NCI-H128 (cell line): ENCODE measurements around the gene SLC25A29.
"Not testable (repeated sequence)": the region's sequence is repeated elsewhere in the genome, so short reads cannot be mapped to it uniquely, and the experiment has no call there.

Source experiments
- DNase-seq: peaks from one replicate; lab custom pipeline; 2025; ENCODE audit not compliant: unreplicated experiment; lab: John Stamatoyannopoulos, UW

Gene SLC25A29

DNA sequence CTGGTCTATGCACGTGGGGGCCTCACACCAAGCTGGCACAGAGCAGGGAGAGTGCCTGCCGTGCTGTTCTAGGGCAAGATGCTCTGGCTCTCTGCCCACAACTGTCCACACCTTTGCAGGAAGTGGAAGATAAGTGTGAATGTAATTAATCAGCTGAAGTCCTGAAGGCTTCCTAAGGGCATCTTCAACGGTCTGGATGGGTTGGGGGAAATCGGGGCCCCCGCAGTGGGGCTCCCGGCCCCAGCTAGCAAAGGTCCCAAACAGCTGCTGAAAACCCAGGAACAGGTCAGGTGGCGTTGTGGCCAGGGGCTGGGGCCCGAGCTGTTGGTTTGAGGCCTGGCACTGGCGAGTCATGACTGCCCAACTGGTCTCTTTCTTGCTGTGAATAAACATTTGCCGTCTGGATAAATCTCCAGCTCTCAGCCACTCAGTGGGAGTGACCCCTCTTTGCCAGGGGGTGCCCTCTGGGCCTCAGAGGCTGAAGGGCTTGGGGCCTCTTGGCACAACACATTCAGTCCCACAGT, 6.7 kb upstream of the SLC25A29 start:
- DNase-seq, result no peak

DNA sequence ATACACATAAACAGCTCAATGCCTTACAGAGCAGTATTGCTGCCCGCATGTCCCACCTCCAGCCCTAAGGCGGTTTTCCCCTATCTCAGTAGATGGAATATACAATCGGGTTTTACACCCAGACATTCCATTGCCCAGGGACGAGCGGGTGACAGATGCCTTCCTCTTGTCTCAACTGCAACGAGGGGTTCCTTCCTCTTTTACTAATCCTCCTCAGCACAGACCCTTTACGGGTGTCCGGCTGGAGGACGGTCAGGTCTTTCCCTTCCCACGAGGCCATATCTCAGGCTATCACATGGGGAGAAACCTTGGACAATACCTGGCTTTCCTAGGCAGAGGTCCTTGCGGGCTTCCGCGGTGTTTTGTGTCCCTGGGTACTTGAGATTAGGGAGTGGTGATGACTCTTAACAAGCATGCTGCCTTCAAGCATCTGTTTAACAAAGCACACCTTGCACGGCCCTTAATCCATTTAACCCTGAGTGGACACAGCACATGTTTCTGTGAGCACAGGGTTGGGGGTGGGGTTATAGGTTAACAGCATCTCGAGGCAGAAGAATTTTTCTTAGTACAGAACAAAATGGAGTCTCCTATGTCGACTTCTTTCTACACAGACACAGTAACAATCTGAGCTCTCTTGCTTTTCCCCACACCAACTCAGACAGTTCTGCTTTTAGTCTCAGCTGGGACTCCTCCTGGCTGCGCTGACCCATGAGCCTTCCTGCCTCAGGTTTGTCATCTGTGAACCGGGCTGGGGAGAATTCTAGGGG, 6.0 kb upstream of the SLC25A29 start:
- DNase-seq, result not testable (repeated sequence)

DNA sequence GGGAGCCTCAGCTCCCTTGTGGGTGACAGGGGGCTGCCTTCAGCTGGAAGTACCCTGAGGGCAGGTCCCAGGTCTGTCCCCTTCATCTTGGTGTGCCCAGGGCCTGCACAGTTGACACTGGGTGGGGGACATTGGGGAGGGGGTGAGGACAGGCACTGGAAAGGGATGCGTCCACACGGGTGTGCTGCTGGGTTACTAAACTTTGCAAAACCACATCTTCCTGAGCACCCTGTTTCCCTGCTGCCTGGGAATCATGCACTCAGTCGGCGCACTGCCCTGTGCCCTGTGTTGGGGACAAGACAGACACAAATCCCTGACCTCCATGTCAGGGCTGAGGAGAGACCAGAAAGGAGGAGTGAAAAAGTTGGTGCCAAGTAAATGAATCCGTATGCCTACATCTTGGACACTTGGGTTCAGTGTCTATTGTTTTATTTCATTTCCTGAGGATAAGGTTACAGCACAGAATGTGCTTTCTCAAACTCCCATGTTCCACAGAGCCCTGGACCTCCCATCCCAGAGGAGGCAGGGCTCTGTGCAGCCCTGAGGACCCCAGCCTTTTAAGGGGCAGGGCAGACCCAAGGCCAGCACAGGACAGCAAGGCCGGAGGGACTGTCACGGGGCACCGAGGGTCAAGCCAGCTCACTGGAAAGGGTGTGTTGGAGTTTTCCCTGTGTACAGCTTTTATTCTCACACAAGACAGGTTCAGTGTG, 2.9 kb upstream of the SLC25A29 start:
- DNase-seq, result no peak

DNA sequence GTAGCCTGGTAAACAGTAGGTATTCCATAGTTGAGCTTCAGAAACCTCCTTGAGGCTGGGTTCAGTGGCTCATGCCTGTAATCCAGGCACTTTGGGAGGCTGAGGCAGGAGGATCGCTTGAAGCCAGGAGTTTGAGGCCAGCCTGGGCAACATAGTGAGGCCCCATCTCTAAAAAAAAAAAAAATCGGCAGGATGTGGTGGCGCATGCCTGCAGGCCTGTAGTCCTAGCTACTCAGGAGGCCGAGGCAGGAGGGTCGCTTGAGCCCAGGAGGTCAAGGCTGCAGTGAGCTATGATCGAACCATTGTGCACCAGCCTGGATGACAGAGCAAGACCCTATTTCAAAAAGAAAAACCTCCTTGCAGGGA, 2.2 kb upstream of the SLC25A29 start:
- DNase-seq, result not testable (repeated sequence)

DNA sequence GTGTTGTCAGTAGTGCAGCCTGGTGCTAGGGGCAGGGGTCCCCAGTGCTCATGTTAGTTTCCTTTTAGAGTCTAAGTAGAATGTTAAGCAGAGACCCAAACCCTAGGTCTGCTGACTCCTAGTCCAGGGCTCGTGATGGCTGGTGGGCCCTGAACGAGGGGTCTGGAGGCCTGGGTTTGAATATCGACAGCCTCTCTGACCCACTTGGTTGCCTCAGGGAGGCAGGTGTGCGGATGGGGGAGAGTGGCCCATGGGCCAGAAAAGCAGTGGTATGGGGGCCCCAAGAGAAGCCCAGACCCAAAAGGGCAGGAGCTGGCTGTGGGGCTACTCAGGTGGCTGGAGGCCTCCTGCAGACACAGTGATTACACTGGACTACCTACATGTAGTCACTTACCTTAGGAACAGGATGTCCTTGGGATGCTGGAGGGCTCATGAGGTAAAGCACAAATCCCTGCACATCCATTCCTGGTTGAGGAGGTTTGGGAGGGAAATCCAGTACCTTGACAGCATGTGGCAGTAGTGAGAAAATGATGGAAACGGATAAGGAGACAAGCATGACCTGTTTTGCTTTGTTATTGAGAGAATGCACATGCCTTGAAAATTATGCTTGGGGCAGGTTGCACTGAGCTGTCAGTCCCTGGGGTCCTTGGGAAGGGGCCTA, 1.7 kb upstream of the SLC25A29 start:
- no peak for DNase-seq

DNA sequence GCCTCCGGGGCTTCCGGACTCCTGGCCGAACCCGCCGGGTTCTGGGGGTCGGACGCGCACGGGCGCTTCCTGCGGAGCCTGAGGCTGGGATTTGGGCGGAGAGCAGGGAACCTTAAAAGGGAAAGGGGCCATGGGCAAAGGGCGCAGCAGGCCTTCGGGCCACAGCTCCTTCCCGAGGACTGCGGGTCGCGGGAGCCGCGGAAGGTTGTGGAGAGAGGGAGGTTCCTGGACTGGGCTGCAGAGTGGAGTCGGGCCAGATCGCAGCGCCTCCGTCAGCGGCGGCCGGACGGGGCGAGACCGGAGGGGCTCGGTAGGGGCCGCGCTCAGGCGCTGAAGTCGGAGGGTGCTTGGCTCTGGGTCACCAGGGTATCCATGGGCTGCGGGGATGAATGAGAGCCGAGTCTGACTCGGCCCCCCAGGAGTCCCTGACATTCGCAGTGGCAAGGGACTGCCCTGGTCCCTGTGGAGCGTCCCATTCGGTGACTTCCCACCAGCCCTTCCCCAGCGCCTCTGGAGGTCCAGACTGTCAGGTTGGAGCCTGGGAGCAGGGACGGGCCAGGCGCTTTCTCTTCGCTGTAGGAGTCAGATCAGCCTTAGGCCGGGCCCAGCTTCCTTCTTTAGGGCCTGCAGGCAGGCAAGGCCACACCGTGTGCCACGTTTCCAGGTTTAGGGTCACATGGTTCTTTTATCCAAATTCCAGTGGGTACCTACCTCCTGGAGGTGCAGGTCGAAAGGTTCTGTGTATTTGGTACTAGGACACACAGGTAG, 938 bp upstream of the SLC25A29 start:
- DNase-seq, result no peak

DNA sequence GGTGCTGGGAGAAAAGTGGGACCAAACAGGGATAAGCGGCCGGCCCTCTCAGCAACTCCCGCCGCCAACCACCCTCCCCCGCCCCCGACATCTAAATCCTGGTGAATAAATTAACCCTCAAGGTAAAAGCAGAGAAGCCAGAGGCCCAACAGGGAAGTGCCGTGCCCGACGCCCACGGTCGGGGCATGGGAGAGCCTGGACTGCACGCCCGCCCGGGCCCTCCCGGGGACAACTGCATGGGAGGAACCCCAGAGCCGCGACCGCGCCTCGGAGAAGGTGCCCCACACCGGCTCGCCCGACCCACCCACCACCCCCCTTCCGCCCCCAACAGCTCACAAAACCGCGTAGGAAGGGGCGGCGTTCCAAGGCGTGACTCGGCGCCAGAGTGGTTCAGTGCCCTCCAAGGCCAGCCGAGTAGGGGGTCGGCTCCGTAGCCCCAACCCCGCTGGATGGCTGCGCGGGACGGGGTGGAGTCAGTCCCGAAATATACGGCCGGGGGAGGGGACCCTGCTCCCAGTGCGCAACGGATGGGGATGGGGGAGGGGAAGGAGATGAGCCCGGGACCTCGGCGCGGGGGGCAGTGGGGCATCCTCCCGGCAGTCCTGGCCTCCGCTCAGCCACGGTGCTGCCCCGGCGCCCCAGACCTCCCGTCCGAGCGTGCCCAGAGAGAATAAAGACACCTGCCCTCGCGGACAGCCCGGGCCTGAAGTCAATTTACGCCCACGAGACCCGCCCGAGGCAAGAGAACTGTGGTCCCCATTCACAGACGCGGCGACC, 732 bp downstream of the SLC25A29 start:
- no peak for DNase-seq

DNA sequence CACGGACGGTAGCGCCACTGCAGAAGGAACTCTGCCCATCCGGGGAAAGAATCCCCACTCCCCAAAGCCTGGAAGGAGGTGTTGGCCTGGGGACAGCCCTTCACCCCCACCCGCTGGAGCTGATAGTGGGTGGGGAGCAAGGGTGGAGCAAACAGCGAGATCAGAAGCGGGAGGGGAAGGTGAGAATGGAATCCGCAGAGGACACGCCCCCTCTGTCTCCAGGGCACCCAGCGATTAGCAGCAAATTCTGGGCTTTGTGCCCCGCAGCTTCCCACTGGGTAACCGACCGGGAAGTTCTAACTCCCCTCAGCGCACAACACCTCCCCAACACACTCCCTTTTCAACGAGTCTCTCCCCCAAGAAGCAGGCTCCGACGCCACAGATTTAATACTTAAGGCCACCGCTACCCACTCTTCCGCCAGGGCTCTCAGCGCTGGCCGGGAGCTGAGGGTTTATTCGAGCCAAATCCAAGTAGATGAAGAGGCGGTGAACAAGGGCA, 1.4 kb downstream of the SLC25A29 start:
- peak; percentile 35 for DNase-seq

DNA sequence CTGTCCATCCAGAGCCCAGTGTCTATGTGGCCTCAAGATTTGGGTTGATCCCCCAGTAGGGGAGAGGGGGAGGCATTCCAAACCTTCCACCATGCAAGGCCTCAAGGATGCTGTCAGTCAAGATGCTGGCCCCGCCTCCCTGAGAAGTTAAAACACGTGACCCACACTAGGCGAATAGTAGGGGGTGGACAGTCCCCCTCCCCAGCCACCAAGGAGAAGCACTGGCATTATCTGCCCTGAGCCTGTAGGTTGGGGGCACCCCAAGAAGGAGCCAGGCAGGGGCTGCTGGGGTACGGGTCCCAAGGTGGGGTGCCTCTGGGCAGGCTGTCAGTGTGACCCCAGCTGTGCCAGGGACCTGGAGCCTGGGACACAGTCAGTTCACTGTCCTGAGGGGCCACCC, 2.3 kb downstream of the SLC25A29 start:
- no peak for DNase-seq

DNA sequence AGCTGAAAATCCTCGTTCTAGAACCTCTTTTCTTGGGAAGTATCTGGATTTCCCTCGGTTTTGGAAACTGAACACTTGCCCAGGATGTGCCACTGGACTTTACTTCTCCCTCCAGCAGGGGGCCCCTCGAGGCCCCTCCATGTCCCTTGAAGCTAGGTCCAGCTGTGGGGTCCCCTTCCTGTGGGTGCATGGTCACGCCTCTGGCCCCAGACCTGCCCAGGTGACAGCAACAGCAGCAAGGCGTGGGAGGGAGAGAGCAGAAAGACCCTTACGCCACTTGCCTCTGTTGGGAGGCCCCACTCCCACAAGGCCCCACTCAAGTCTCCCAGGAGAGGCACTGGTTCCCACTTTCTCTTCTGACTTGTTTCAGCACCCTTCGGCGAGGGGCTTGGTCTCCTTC, 3.1 kb downstream of the SLC25A29 start:
- no peak for DNase-seq

DNA sequence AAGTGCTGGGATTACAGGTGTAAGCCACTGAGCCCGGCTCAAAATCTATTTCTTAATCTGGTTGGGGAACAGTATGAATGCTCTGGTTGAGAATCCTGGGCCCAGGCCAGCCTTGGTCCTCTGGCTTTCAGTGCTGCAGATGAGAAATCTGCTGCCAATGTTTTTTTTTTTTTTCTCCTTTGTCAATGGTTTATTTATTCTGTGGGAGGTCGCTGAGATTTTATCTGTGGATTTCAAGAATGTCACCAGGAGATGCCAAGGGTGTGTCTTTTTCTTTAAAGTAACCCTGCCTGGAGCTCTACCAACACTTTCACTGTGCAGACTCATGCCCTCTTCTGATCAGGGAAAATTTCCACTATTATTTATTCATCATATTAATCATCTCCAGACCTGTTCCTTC, 3.6 kb downstream of the SLC25A29 start:
- no peak for DNase-seq

DNA sequence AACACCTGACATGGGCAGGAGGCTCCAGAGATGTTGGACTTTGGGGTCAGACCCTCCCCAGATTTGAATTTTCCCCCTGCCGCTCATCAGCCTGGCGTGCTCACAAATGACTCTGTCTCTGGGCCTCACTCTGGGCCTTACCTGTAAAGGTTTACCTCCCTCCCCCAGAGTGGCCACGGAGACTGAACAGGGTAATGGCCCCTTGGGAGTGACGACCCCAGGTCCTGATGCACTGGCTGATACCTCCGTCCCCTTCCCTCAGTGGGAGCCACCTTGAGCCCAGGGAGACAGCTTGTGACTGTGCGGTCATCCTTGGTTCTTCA, 7.0 kb downstream of the SLC25A29 start:
- DNase-seq, result no peak

DNA sequence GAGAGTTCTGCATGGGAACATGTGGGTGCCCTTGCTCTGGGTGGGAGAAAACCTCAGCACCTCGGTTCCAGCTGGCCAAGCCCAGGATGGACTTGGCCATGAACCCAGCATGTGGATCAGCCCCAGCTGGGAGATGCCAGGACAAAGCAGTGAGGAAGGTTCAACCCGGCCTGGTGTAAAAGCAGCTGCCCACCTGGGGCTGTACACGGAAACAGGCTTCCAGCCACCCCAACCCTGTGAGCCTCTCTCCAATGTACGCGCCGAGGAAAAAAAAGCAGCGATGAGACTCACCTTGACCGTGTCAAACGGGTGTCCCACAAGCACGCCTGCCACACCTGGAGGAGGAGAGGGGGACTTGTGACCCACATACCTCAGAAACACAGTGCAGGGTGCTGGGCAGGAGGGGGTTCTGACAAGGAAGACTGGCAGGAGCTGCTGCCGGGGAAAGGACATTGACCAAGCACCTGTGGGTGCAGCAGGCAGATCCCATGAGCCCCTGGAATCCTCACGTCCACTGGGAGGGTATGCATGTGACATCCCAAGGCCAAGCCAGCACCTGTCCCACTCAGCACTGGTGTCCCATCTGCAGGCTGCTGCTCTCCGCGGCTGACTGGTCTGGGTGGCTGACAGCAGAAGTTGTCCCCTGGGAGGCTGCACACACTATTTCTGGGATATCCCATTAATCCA, 7.5 kb downstream of the SLC25A29 start:
- no peak for DNase-seq

DNA sequence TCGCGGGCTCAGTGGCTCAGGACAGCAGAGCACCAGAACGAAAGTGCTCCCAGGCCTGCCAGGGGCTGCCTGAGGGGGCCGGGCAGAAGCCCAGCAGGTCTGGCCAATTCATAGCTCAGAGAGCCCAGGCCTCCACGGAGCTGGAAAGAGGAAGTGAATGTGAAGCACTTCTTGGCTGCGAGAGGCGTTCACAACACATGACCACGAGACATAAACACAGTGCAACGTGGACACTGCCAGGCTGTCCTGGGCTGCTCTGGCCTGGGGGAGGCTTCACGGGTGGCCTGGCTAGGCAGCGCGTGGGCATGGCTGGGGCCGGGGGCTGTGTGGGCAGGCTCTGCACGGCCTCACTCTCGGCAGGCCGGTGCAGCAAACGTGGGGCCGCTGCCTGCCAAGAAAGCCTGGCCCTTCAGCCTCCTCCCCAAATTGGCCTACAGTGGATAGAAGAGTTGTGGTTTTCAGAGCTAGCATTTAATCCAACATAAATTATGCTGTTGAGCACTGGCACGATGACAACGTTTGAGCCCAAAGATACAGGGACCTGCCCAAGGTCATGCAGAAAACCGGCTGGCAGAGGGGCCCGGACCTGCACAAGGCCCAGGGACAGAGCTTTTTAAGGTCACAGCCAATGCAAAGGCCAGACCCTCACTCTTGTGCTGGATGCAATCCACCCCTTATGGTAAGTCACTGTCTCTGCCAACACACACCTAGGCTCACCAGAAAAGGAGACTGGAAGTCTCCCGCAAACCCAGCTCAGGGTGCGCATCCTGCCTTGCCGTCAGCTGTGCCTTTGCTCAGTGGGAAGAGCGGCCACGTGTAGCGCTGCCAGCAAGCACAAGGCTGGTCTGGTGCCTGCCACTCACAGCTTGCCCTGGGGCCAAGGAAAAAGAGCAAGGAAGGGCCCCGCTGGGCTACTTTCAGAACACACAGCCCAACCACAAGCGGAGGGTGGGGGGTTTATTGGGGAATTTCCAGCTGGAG, 8.6 kb downstream of the SLC25A29 start:
- no peak for DNase-seq

DNA sequence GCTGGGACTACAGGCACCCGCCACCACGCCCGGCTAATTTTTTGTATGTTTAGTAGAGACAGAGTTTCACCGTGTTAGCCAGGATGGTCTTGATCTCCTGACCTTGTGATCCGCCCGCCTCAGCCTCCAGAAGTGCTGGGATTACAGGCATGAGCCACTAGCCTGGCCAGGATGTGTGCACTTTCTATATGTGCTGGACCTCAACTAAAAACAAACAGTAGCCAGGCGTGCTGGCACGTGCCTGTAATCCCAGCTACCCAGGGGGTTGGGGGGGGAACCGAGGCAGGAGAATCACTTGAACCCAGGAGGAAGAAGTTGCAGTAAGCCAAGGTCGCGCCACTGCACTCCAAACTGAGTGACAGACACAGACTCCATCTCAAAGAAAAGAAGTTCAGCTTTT, 9.5 kb downstream of the SLC25A29 start:
- not testable (repeated sequence) for DNase-seq

DNA sequence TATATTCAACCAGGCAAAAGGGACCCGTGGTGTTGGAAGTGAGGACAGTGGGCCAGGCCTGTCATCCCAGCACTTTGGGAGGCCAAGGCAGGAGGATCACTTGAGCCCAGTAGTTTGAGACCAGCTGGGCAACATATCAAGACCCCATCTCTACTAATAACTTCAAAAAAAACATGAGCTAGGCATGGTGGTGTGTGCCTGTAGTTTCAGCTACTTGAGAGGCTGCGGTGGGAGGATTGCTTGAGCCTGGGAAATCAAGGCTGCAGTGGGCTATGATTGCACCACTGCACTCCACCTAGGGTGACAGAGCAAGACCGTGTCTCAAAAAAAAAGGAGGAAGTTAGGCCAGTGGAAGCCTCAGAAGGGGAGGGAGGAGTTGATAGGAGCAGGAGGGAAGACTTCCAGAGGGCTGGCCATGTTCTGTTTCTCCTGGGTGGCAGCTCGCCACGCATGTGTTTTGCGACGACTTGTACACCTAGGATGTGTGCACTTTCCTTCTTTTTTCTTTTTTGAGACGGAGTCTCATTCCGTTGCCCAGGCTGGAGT, 10.1 kb downstream of the SLC25A29 start:
- DNase-seq, result no peak

DNA sequence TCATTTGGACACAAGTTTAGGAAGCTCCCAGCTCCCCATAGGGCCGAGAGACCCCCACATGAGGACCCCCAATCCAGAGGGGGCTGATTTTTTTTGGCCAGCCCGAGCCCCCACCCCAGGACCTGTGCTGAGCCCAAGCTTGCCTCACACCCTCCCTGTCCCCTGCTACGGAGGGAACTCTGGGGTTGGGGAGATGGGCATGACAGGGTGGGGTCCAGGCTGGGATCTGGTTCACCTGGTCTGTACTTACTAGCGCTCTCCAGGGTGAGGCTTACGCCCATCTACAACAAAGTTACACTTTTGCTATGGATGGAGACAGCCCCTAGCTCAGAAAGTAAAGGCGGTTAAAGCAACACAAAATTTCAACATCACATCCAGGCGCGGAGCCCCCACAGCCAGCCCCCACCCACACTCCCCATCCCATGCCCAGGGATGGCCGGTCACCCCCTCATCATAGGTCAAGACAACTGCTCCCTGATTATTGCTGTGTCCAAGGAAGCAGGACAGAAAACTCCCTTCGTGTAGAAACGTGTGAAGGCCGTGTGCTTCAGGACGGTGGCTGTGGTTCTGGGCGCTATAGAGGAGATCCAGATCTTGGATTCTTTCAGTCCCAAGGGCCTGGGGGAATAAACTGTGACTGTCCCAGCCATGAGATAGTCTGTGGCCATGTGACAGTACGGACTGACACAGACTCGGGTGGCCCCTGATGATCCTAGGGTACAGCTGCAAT, 10.7 kb downstream of the SLC25A29 start:
- DNase-seq, result no peak

DNA sequence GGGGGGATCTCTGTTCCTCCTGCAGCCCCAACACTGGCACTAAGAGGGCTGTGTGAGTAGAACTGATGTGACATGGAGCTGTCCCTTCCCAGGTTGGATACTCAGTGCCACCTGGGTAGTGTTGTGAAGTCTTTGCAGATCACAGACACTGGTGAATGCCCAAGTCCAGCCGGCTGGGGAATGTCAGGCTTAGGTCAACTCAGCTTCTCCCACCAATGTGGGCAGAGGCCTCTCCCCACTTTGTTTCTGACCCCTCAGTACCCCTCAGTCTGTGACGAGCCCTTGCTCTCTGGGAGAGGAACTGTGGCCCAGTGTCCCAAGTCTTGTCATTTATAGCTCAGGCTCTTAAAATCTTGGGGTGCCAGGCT, 11.3 kb downstream of the SLC25A29 start:
- no peak for DNase-seq
